Testis (tissue), 2 donors: Measurements from ENCODE around the gene AFG1L.

Experiments
- CTCF ChIP-seq, 3 experiments: fragments of 450-650 bp in 2 of 3; fragments of 200-600 bp in 1 of 3; sonication (generic) in 1 of 3; IDR thresholded peaks; one replicate each; pipeline ENCODE4 v1.5.1; 2016 to 2019; ENCODE audit warnings: antibody characterized with exemption in 3 of 3, mild to moderate bottlenecking in 2 of 3, moderate library complexity in 1 of 3
- POLR2A ChIP-seq: fragments of 450-650 bp; IDR thresholded peaks from one replicate; pipeline ENCODE4 v1.6.1; 2017; ENCODE audit warnings: antibody characterized with exemption, mild to moderate bottlenecking, moderate library complexity

GRCh38 chr6:108523697-108524096, 228.8 kb downstream of the AFG1L start:
- TF ChIP-seq CTCF (IDR thresholded peaks at IDR 0.05) (no peak), POLR2A (no peak)
